Measurements from ENCODE around the gene POM121.
"Not testable (repeated sequence)": the region's sequence is repeated elsewhere in the genome, so short reads cannot be mapped to it uniquely, and the experiment has no call there.

The POM121 gene

DNA sequence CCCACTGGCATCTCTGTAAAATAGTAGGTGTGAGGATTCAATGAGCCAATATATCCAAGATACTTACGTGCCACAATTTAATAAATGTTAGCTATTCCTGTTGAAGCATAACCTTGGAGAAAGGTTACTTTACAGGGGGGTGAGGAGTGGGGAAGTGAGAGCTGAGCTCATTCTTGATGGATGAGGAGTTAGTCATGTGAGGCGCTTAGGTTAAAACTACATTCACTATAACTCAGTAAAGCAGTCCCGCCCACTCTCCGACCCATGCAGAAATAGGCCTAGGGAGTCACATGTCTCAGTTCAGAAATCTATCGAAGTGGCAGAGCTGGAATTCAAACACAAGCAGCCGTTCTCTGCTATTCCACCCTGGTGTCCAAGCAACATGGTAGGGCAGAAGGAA, 25.5 kb downstream of the POM121 start:
- not testable (repeated sequence) for DNase-seq

DNA sequence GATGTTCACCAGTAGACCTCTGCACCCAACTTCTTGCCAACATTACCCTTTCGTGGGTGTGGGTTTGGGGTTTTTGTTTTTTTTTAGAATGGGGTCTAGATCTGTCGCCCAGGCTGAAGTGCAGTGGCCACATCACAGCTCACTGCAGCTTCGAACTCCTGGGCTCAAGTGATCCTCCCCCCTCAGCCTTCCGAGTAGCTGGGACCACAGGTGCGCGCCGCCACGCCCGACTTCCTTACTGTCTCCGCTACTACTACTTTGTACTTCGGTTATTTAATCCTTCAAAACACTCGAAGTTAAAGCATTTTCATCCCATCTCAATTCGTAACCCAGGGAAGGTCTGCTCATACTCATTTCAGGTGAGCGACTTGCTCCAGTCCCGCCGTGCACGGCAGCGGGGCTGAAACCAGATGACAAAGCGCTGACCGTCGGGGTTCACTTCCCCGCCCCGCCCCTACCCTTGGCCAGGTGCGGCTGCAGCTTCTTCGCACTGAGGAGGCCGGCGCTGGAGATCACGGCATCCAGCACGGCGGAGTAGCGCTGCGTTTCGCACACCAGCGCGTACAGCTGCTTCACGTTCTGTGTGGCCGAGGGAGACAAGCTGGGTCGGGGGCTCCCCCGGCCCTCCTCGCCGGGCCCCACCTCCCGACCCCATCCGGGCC, 29.1 kb downstream of the POM121 start:
- DNase-seq: not testable (repeated sequence)

DNA sequence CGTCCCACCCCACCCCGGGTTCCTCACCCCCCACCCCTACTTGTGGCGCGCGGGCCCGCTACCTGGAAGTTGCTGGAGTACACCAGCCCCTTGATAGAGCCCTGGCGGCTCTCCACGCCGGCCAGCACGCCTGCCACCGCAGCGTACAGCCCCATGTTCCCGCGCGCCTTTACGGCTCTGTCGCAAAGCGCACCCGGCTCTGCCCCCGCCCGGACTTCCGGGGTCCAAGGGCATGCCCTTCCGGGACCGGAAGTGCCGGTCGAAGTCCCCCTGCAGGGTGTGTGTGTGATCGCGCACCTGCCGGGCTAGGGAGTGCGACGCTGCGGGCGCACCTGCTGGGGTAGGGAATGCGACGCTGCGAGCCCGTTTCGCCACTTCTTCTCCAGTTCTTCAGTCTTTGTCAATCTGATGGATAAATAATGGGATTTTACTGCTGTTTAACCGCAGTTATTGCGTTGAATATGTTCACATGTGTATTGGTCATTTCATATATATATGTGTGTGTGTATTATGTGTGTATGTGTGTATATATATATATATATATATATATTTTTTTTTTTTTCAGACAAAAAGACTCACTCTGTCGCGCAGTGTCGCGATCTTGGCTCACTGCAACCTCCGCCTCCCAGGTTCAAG, 29.8 kb downstream of the POM121 start:
- DNase-seq: not testable (repeated sequence)

DNA sequence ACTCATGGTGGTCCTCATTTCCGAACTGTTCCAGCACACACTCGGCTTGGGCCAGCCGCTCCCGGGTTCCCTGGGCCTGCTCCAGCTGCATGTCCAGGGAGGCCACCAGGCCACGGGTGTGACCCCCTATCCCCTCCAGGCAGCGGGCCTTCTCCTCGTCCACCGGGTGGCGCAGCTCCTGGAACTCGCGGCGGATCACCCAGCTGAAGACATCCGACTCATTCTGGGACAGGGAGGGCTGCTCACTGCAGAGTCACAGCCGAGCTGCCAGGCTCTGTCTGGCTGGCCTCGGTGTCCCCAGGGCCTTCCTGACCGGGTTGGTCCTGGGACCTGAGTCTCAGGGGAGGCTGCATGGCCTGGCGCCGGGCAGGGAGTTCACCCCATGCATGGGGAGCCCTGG, 35.1 kb downstream of the POM121 start:
- not testable (repeated sequence) for DNase-seq

DNA sequence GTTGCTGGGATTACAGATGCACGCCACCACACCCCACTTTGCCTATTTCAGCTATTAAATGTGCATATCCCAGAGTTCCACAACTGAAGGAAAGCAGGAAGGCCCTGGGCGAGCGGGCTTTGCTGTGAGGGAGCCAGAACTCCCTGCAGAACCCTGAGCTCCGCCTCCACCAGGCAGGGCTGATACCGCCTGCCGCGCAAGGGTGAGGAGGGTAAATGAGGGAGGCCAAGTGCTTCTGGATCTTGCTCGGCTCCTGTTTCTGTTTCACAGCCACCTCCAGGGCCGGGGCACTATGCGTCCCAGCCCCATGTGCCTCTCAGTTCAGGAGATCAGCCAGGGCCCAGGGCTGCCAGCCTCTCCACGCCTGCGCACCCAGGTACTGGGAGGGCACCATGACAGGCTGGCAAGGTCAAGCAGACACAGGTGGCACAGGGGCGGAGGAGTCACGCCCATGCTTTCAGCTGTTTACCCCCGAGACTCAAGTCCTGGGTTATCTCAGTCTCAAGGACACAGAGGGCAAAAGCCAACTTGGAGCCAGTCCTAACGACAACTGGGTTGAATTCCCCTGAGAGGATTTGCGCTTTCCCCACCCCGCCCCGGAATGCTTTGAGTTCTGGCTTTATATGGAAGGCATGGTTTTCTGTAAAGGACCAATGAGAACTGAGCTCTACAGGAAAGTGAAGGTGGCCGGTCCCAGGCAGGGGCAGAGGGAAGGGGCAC, 35.9 kb downstream of the POM121 start:
- DNase-seq: not testable (repeated sequence)

DNA sequence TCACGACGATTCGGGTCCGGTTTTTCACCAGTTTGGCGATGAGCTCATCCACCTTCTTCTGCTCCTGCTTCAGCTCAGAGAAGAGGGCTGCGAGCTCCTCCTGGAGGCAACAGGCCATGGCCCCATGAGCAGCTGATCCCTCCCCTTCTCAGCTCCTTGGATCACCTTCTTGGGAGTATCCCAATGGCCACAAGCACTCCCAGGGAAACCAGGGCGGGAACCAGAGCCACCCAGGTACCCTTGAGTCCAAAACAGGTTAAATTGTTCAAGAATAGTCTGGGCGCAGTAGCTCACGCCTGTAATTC, 36.4 kb downstream of the POM121 start:
- DNase-seq: not testable (repeated sequence)

GRCh38 chr7:72963056-72963455, 38.2 kb downstream of the POM121 start:
- not testable (repeated sequence) for DNase-seq

GRCh38 chr7:72965186-72965975, 40.5 kb downstream of the POM121 start:
- not testable (repeated sequence) for DNase-seq

DNA sequence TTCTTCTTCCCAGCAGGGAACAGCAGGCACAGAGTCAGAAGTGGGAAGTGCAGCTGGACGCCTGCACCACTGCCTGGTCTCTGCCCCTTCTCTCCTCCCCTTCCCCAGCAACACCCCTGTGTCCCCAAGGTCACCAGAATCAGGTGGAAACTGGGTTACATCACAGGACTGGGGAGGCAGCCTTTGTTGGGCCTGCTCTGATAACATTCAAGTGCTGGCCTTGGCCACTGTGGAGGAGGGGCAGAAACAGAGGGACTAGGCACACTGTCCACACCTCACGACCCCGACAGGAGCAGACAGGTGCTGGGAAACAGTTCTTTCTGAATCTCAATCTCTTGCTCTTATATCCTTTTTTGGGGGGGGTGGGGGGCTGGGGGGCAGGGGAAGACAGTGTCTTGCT, 42.0 kb downstream of the POM121 start:
- DNase-seq: not testable (repeated sequence)

DNA sequence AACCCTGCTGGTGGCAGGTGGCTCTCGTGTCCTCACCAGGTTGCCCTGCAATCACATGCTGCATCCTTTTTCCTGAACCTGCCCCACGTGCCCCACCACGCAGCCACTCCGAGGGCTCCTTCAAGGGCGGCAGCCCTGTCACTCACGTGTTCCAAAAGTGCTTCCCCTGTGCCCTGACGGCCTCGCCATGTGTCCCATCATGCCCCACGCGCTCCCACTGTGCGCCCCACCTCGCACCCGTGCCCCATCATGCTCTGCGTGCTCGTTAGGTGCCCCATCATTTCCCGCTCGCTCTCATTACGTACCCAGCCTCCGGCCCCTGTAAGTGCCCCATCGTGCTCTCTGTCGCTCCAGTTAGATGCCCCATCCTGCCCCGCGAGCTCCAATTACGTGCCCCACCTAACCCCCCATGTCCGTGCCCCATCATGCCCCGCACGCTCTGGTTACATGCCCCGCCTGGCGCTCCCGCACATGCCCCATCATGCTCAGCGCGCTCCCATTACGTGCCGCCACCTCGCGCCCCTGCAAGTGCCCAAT, 44.2 kb downstream of the POM121 start, which contains the start of gene TRIM74:
Gene TRIM74, minus strand, starts transcription at position 487 of the 537 bp plus-strand sequence. CDS start 3,309 bp downstream, outside the sequence.
- not testable (repeated sequence) for DNase-seq

GRCh38 chr7:72969688-72970087, 44.8 kb downstream of the POM121 start:
- not testable (repeated sequence) for DNase-seq

DNA sequence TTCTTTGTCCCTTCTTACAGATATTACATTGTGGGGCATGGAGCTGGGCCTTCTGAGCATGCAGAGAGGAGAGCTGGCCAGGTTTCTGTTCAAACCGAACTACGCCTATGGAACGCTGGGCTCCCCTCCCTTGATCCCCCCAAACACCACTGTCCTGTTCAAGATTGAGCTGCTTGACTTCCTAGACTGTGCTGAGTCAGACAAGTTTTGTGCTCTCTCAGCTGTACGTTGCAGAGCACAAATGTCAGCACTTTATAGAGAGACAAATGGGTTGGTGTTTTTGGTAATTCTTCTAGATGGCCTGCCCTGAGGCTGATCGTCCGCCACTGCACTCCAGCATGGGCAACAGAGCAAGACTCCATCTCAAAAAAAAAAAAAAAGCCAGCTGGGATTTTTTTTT, 46.6 kb downstream of the POM121 start:
- DNase-seq: not testable (repeated sequence)

- DNase-seq: not testable (repeated sequence)
Observed at GRCh38 chr7:72974781-72975180, 49.9 kb downstream of the POM121 start.

- not testable (repeated sequence) for DNase-seq
Observed at GRCh38 chr7:72975656-72976286, 50.9 kb downstream of the POM121 start.

- not testable (repeated sequence) for DNase-seq
Observed at GRCh38 chr7:72976434-72976833, 51.5 kb downstream of the POM121 start.

GRCh38 chr7:72980382-72980781, 55.5 kb downstream of the POM121 start:
- not testable (repeated sequence) for DNase-seq

- not testable (repeated sequence) for DNase-seq
Observed at GRCh38 chr7:72982084-72982483, 57.2 kb downstream of the POM121 start.

DNA sequence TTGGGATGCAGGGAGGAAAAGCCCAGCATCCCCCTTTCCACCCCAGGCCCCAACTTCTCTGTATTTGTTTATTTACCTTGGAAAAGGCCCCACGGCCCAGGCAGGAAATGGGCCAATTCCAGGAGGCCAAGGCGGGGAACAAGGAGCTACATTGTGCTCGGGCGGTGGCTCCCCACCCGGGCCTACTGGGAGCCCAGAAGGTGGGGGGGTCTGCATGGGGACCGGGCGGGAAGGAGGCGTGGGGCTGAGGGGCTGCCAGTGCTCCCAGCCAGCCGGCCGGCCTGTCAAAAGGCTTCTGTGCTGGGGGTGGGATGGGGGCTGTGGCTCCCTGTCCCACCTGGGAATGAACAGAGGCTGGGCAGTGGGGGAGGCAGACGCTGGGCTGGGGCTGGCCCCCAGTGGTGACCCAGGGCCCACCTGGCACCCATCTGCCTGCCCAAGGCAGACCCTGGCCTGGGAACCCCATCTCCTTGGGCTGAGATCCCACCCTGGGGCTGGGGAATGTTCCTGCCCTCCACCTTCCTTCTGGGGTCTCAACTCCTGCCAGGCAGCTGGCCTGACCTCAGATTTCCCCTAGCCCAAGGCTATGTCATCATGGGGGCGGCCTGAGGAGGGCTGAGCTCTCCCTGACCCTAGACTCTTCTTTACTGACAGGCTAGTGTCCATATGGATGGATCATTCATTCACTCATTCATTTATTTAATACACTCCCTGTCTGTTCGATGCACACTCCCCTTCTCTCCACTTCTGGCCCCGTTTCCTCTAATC, 65.4 kb downstream of the POM121 start:
- DNase-seq: not testable (repeated sequence)

GRCh38 chr7:72995484-72995883, 70.6 kb downstream of the POM121 start:
- DNase-seq: not testable (repeated sequence)

- not testable (repeated sequence) for DNase-seq
Observed at GRCh38 chr7:72997447-72997846, 72.6 kb downstream of the POM121 start.

- not testable (repeated sequence) for DNase-seq
Observed at GRCh38 chr7:72997887-72998468, 73.1 kb downstream of the POM121 start.

All from NCI-H2081 treated with DMSO at 0.1 percent for 48 hours (cell line).